ENCODE results near the gene SPRTN.

DNA sequence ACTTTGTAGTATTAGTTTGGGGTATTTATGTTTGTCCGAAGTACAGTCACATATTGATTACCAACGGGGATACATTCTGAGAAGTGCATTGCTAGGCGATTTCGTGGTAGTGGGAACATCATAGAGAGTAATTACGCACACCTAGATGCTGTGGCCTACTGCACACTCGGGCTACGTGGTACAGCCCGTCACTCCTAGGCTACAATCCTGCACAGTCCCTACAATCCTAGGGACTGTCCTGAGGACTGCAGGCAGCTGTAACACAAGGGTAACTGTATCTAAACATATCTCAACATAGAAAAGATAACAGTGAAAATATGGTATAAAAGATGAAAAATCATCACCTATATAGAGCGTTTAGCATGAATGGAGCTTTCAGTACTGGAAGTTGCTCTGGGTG, 19.0 kb upstream of the SPRTN start:
- TF ChIP-seq TCF4 (CRISPR knock-in tag; IDR thresholded peaks at IDR 0.05; ENCODE audit: borderline replicate concordance) (no peak), ZC3H10 (CRISPR knock-in tag; IDR thresholded peaks at IDR 0.05) (no peak)
- TF ChIP-seq, protein P1, sequence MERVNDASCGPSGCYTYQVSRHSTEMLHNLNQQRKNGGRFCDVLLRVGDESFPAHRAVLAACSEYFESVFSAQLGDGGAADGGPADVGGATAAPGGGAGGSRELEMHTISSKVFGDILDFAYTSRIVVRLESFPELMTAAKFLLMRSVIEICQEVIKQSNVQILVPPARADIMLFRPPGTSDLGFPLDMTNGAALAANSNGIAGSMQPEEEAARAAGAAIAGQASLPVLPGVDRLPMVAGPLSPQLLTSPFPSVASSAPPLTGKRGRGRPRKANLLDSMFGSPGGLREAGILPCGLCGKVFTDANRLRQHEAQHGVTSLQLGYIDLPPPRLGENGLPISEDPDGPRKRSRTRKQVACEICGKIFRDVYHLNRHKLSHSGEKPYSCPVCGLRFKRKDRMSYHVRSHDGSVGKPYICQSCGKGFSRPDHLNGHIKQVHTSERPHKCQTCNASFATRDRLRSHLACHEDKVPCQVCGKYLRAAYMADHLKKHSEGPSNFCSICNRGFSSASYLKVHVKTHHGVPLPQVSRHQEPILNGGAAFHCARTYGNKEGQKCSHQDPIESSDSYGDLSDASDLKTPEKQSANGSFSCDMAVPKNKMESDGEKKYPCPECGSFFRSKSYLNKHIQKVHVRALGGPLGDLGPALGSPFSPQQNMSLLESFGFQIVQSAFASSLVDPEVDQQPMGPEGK (CRISPR knock-in tag; IDR thresholded peaks at IDR 0.05; ENCODE audit: borderline replicate concordance): no peak
